SHP77 (cell line): Measurements from ENCODE around the gene AUNIP.

Source experiments
- DNase-seq, 2 experiments: peaks; one replicate each; lab custom pipeline; 2025; lab: John Stamatoyannopoulos, UW

The AUNIP gene

GRCh38 chr1:25889470-25889869 lies 30.2 kb upstream of the AUNIP start:
- DNase-seq, result peak; percentile 58 to 69

DNA sequence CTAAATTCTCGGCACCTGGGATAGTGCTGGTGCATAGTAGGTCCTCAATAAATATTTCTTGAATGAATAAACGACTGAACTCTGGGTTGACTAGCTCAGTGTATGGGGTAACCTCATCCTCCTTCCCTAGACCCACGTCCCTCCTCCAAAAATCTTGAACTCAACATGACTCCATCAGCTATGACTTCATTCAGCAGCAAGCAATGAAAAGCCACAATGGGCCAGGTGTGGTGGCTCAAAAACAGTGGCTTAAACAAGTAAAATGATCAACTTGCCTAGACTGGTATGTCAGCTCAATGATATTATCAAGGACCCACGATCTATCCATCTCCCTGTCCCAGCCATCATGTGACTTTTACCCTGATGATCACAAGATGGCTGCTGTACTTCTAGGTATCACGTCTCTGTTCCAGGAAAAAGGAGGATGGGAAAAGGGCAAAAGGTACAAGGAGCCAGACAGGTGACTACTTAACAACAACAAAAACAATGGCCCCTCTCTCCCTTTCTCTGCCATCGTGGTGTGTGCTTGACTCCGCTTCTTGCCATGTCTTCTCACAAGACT lies 29.2 kb upstream of the AUNIP start:
- no peak for DNase-seq

GRCh38 chr1:25885602-25886001 lies 26.3 kb upstream of the AUNIP start:
- DNase-seq, result no peak

- DNase-seq, result no peak
Observed at GRCh38 chr1:25881266-25881665, 22.0 kb upstream of the AUNIP start.

GRCh38 chr1:25880518-25880917 lies 21.3 kb upstream of the AUNIP start:
- DNase-seq, result no peak

GRCh38 chr1:25879675-25880074 lies 20.4 kb upstream of the AUNIP start:
- no peak for DNase-seq

DNA sequence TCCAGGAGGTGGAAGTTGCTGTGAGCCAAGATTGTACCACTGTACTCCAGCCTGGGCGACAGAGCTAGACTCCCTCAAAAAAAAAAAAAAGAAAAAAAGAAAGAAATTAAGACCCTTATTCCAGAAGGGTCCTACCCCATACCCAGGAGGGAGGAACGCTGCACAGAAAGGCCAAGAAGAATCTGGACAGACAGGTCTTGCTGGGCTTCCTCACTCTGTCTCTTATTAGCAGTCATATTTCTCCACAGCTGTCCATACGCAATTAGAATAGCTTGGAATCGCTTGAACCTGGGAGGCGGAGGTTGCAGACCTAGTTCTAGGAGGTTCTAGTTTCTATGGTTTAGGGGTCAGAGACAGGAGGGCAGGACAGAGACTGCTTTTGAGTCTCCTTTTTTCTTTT lies 19.4 kb upstream of the AUNIP start:
- no peak for DNase-seq

DNA sequence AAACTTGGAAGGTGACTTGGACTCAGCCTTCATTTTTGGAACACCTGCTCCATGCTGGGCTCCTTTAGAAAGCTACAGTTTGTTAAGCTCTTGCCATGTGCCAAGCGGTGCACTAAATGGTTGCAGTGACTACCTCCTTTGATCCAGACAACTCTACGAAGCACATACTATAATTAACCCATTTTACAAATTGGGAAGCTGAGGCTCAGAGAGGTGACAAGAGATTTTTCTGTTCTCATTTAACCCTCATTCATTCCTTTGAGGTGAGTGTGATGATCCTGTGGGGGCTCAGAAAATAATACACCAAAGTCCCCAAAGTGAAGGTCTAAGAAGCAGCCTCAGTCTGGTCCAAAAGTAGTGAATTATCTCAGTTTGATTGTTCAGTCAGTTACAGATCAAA lies 17.9 kb upstream of the AUNIP start:
- DNase-seq, result no peak

DNA sequence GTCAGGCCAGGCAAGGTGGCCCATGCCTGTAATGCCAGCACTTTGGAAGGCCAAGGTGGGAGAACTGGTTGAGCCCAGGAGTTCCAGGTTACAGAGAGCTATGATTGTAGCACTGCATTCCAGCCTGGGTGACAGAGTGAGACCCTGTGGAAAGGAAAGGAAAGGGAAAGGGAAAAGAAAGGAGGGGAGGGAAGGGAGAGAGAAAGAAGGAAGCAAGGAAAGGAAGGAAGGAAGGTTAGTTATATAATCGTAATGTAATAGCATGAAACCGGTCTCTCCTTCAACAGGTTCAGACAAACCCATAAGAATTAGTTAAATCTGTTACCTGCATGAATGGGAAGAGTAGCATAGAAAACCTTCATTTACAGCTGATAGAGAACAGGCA lies 17.4 kb upstream of the AUNIP start:
- no peak for DNase-seq

GRCh38 chr1:25875856-25876692 lies 16.8 kb upstream of the AUNIP start:
- DNase-seq, result no peak

GRCh38 chr1:25875154-25875855 lies 16.0 kb upstream of the AUNIP start, which contains the start of gene PAQR7:
Gene PAQR7, minus strand, starts transcription at chr1:25875708. Its CDS starts 11,869 bp downstream, at chr1:25863839.
- DNase-seq, result peak; percentile 47 to 59

- no peak for DNase-seq
Observed at GRCh38 chr1:25874635-25875153, 15.4 kb upstream of the AUNIP start.

- DNase-seq, result no peak
Observed at GRCh38 chr1:25874209-25874608, 15.0 kb upstream of the AUNIP start.

DNA sequence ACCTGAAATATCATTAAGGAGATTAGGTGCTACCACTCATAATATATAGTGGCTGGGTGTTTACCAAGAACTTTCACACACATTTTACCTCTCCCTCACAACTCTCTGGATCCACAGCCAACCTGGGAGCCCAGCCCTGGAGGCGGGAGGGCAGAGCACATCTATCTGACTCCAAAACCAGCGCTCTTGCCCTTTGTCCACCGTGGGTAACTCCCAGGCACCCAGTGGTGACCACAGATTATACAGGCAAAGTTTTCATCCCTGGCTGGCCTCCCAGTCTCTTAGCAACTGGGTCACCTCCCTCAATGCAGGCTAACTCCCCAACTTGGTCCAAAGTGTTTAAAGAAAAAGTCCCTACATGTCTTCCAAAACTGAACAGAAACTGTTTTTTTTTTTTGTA lies 13.9 kb upstream of the AUNIP start:
- no peak for DNase-seq

GRCh38 chr1:25872713-25873112 lies 13.5 kb upstream of the AUNIP start:
- no peak for DNase-seq

- DNase-seq, result no peak
Observed at GRCh38 chr1:25871704-25872494, 12.6 kb upstream of the AUNIP start.

GRCh38 chr1:25871086-25871703 lies 11.9 kb upstream of the AUNIP start:
- no peak for DNase-seq

DNA sequence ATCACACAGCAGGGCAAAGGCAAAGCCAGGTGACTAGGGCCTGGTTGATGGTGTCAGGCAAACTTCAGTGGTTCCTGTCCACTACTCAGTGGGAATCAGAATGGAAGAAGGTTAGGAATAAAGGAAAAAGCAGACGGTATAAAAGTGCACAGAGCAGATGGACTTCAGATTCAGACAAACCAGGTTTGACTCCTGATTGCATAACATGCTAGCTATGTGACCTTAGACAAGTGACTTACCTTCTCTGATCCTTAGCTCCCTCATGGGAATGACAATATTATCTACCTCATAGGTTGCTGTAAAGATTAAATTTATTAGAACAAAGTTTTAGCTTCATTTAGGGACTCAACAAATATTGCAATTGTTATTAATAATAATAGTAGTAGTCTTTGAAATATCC lies 11.4 kb upstream of the AUNIP start:
- DNase-seq, result no peak

GRCh38 chr1:25869909-25870606 lies 10.8 kb upstream of the AUNIP start:
- no peak for DNase-seq

DNA sequence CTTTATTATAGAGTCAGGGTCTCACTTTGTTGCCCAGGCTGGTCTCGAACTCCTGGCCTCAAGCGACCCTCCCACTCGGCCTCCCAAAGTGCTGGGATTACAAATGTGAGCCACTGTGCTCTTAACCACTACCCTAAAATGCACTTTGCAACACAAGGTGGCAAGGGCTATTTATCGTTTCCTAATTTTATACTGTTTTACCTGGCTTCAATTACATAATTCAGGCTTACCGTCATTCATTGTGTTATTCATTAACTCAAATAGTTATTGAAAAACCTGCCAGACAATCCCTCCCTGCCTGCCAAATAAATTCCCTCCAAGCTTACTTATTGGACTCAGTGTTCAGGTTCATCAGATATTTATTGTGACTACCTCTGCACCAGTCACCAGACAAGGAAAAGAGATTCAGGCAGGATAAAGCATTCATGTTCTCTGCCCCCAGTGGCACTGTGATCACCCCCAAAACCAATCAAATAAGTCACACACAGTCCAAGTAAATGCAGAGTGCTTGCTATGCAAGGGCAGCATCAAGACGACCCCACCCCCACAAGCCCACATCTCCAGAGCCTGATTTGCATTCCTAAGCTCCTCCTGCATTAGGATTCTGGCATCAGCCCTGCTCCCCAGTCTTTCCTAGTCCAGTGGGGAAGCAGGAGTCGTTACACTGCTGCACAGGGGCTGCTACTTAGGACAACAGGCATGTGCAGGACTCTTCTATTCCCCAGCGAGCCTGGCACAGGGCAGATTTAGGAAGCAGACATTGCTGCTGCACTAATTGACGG lies 8.1 kb upstream of the AUNIP start:
- no peak for DNase-seq
